Measurements from ENCODE around the gene RBM33.

RBM33 gene

DNA sequence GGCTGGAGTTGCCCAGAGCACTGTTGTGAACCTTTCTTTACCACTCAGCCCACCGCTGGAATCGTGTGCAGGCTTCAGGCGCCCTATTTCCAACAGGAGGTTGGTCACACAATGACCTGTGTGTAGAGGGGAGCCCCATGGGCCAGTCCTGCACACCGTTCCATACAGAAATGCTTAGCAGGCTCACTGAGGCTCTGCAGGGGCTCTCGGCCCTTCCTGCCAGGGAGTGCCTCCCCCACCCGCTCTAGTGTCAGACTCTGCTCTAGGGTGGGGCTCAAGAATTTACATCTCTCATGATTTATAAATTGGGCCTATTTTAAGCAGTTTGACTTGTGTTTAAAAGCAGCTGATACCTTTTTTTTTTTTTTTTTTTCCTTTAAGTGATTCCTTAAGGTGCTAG, 125.8 kb downstream of the RBM33 start:
- no peak for DNase-seq (ENCODE audit: low spot score)

DNA sequence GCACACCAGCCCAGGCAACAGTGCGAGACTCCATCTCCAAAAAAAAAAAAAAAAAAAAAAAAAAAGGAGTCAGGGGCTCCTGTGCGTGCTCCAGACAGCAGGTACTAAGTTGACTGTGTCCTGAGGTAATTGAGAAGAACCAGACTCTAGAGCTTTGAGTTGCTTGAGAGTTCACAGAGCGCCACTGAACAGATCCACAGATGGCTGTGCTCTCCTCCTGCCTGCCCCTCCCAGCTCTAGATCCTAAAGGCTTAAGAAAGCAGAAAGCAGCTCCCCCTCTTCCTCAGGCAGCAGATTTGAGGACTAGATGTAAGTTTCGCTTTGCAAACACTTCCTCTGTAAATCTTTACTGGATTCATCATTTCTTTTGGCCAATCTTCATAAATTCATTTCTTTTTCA, 129.1 kb downstream of the RBM33 start:
- DNase-seq (ENCODE audit: low spot score): no peak

DNA sequence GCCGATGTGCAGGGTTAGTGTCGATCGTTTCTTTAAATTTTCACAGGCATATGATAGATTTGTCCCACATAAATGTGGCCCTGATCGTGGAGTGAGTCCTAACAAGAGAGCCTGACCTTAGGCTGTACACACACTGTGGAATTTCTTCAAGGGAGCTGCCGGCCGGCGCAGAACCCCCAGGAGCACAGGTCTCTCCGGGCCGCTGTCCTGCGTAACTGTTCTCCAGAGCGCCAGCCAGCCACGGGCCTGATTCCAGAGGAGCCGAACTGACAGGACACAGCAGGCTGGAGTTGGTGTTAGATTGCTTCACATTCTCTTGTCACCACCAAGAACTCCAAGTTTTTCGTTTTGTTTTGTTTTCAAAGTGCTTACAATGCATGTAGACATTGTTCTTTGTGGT, 130.5 kb downstream of the RBM33 start:
- no peak for DNase-seq (ENCODE audit: low spot score)

DNA sequence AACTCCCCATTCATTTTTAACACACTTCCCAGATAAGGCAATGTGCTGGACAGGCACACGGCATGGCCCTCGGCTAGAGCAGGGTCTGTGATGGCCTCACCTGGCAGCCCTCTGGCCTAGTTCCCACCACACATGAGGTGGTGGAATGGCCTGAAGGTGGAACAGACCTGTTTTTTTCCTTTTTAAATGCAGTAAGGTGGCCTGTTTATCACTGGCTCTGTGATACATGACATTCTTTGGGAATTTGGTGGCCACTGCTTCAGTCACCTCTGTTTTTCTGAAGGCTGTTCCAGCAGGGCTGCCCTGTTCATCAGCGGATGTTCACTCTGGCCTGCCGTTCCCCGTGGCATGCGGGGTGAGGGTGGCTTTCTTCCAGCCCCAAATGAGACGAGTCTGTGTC, 131.2 kb downstream of the RBM33 start:
- no peak for DNase-seq (ENCODE audit: low spot score)

DNA sequence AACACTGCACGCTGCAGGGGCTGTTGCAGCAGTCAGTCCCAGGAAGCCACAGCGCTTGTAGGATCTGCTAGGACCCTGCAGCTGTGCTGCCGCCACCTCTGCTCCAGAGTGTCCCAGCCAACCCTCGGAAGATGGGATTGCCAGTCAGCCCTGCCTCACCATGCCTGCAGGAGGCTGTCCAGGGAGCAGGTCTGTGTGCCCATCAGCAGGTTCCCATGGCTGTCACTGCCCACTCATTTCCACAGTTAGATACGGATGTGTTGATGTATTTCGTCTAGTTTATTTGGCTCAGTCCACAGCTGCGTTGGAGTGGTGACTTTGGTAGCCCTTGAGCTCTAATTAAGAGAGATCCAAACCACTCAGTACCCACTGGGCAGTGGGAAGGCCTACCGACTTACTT, 132.1 kb downstream of the RBM33 start:
- no peak for DNase-seq (ENCODE audit: low spot score)

DNA sequence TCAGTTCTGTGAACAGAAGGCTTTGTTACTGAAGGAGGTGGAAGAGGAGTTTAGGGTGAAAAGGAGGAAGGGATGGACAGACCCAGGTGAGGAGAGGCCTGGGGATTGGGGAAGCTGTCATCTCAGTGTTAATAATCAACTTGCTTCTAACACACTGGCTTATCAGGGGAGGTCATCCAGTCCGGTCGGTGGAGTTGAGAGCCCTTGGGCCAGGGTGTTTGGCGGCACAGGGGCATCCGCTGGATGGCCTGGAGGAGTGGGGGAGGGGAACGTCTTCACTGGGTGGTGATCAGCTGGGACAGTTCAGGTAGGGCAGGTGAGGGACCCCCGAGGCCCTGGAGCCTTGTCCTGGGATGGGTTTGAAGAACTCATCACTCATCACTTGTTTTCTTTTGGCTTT, 133.9 kb downstream of the RBM33 start:
- no peak for DNase-seq (ENCODE audit: low spot score)

DNA sequence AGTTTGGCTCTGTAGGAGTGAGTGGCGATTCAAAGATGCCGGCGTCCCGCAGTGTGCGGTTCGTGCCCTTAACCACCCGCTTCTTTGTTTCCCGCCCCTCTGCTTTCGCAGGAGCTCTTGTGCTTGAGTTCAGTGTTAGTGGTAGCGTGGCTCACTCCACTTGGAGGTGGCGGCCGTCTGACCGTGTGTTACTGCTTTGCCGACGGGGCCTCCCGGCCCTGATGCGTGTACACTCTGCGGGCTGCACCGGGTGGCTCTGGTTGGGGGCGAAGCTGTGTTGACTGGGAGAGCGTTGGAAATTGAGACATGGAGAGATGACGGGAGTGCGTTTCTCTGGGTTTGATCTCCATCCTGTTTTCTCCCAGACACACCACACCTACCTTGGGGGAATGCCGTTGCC, 136.4 kb downstream of the RBM33 start:
- no peak for DNase-seq (ENCODE audit: low spot score)

DNA sequence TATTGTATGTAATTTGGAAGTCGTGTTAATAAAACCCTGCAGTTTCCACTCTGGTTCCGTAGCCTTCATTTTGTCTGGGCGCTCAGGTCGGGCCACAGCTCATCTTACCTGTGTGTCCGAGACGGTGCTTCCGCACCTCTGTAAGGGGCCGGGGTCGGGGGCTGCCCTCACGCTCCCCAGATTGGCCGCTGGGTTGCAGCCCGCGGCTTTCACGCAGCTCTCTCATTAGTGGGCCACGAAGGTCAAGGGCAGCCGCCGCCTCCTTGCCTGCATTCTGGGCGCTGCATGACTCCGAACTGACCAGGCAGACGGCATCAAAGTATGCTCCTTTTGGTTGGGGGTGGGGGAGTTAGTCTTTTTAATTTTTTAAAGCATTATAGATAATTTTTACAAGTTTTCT, 137.0 kb downstream of the RBM33 start:
- DNase-seq (ENCODE audit: low spot score): no peak

DNA sequence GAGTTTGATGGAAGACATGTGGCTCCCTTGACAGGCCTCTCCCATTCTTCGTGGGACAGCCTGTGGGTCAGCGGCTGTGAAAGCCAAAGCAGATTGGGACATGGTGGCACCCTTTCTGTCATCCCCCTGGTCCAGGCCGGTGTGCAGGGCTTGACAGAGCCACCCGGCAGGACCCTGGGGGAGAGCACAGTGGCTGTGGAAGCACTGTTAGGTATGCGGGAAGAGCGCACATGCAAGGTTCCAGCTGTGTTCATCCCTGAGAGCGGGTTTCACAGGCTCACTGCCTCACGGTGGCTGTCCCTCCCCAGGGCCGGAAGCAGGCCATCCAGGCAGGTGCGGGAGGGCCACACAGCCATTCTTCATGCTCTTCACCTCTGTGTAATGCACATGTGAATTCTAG, 138.0 kb downstream of the RBM33 start:
- no peak for DNase-seq (ENCODE audit: low spot score)

DNA sequence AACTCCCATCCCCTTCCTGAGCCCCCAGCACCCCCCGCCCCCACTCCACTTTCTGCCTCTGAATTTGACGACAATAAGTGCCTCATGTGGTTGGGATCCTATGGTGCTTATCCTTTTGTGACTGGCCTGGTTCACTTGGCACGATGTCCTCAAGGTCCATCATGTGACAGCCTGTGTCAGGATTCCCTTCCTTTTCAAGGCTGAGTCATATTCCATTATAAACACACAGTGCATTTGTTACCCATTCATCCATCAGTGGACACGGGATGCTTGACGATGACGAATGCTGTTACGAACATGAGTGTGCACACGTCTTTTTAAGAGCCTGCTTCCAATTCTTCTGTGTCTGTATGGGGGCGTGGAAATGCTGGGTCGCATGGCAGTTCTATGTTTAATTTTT, 141.1 kb downstream of the RBM33 start:
- DNase-seq (ENCODE audit: low spot score): no peak

DNA sequence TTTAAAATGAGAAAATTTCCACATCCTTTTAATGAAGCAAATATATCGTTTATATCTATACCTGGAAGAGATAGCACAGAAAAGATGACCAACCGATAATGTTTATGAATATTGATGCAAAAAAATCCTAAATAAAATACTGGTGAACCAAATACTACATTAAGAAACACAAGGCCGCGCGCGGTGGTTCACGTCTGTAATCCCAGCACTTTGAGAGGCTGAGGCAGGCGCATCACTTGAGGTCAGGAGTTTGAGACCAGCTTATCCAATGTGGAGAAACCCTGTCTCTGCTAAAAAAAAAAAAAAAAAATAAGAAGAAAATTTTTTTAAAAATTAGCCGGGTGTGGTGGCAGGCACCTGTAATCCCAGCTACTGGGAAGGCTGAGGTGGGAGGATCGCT, 142.0 kb downstream of the RBM33 start:
- DNase-seq (ENCODE audit: low spot score): no peak

DNA sequence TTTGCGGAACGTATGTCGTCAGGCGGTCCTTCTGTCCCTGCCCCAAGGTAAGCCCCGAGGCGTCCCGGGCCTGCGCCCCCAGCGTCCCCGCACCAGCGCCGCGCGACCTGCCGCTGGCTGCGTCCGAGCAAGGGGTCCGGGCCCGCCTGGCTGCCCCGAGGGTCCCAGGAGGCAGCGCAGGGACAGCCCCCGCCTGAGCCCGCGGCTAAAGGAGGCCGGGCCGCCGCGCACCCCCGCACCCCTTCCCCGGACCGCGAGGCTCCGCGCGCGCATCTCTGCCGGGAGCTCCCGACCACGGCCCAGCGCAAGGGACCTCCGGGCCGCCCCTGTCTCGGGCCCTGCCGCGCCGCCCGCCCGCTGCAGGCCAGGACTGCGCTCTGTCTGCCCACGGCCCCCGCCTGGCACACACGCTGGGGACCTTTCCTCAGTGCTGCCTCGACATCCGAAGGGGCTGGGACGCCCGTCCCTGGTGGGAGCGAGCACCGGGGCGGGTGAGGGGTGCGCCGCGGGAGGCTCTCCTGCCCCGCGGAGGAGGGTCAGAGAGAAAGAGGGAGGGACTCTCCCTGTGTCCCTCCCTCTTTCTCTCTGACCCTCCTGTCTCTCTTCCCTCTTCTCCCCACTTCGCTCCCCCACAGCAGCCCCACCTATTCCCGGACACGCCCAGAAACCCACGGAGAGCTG, 142.8 kb downstream of the RBM33 start:
- DNase-seq (ENCODE audit: low spot score): no peak

DNA sequence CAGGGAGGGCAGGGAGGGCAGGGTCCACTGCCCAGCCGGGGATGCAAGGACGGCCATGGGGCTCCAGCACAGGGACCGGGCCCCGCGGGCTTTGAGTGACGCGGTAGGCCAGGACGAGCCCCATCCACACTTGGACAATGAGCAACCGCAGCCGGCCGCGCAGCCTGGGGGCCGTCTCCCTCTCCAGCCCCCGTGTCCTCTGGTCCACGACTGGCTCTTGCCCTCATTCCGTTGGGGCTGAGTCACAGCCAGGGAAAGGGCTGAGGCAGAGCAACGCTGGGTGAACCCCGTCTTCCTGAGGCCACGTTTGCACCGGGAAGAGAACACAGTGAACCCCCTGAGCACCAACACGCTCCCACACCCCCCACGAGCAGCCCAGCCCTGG, 144.1 kb downstream of the RBM33 start:
- DNase-seq (ENCODE audit: low spot score): no peak

DNA sequence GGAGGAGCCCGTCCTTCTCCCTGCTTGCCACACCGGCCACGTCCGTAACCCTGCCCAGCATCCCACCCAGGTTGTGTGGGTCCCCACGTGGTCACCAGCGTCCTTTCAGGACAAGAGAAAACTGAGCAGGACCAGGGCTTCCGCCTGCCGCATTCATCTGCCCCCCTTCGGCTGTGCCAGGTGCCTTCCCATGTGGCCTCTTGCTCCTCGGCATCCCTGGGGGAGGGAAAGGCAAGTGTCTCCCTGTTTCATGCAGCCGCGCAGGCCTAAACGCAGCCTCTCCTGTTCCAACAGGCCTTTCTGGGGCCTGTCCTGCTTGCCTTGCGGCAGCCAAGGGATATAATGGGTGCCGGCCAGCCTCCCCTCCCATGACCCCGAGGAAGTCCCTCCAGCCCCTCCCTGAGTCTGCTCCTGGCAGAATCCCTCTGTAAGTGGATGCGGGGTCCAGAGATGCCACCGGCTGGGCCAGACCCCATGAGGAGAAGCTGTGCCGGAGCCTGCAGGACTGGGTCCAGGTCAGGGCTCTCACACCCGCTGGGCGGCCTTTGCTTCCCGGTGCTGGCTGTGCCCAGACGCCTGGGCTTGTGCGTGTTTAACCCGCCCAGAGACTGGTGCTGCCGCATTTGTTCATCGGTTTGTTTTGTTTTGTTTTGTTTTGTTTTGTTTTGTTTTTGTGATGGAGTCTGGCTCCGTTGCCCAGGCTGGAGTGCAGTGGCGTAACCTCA, 144.7 kb downstream of the RBM33 start:
- DNase-seq (ENCODE audit: low spot score): no peak

DNA sequence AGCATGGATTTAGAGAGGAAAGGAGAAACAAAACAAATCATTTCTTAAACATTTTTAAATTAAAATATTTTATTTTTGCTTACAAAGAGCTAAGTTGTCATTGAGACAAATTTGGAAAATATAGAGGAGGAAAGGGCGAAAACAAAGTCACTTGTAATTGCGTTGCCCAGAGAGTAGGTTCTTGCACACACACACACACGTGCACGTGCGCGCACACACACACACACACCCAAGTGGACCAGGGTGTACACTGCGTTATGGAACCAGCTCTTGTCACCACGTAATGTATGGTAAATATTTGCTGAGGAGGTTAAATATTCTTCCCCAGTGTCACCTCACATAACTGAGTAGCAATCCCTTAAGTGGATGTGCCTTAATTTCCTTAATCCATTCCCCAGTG, 146.2 kb downstream of the RBM33 start:
- DNase-seq (ENCODE audit: low spot score): no peak

DNA sequence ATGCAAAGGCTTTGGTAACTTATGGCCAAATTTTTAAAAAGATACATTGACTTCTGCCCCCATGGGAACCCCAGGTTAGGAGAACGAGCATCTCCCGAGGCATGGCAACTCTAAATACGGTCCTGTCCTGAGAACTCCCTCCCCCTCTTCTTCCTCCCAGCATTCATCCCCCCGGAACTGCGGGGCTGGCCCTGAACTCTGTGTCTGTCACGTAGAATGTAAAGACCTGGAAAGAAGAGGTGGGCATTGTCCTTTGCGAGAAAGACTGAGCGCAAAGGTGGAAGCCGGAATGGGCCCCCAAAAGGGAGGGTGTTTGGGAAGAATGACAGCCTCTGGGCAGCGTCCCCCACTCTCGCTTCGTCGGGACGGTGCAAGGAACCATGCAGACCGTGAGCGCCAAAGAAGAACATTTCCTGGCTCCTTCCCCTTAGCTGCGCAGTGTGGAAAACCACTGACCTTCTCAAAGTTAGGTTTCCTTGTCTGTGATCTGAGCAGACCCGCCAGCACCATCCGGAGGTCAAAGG, 146.8 kb downstream of the RBM33 start:
- DNase-seq (ENCODE audit: low spot score): no peak

DNA sequence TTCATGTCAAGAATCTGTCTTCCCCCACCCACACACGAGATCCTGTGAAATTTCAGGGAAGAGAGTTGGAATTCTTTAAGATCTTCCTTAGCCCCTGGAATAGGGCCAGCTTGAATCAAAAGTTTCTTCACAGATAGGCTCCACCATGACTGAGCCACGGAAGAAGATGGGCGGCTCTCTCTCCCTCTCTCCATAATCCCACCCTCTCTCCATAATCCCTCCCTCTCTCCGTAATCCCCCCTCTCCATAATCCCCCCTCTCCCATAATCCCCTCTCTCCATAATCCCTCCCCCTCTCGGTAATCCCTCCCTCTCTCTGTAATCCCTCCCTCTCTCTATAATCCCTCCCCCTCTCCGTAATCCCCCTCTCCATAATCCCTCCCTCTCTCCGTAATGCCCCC, 147.4 kb downstream of the RBM33 start:
- DNase-seq (ENCODE audit: low spot score): no peak

DNA sequence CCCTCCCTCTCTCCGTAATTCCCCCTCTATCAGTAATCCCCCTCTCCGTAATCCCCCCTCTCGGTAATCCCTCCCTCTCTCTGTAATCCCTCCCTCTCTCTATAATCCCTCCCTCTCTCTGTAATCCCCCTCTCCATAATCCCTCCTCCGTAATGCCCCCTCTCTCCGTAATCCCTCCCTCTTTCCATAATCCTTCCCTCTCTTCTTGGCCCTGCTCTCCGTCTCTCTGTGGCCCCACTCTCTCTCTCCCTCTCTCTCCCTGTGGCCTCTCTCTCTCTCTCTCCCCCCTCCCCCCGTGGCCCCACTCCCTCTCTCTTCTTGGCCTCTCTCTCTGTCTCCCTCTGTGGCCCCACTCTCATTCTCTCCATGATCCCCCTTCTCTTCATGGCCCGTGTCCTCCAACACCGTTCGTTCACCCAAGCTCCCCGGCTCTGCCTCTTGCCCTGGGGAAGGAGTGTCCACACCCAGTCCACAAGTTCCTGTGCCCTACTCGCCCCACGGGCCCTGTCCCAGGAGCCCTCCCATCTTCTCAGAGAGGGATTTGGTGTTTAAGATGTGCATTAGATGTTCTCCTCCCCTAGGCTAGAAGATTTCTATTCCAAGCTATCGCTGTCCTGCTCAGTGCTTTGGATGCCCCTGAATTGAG, 148.0 kb downstream of the RBM33 start:
- DNase-seq (ENCODE audit: low spot score): no peak

DNA sequence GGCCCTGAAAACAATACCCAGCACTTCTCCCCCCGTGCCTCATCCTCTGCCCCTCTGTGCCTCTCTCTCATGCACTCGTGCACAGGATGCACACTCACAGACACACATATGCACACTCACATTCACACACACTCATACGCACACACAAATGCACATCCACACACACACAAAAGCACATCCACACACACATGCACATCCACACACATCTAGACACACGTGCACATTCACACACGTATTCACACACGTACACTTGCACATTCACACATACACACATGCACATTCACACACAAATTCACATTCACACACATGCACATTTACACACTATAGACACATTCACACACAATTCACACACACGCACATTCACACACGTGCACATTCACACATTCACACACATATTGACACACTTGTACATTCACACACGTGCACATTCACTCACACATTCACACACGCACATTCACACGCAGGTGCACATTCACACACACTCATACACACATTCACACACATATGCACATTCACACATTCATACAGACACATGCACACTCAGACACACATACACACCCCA, 148.6 kb downstream of the RBM33 start:
- no peak for DNase-seq (ENCODE audit: low spot score)

DNA sequence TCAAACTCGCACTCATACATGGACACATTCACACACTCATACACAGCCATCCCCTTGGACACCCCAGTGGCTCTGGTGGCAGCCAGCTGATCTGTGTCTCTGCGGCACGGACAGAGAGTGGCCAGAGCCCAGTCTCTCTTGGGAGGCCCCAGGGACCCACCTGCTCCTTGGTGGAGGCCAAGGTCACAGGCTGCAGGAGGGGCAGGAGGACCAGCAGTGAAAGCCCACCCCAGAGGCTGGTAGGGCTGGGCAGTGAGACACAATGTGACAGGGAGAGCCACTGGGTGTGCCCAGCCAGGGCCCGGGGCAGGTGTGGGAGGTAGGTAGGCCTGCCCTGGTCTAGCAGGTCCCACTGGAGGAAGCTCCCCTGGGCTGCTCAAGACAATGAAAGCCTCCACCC, 149.3 kb downstream of the RBM33 start:
- no peak for DNase-seq (ENCODE audit: low spot score)

DNA sequence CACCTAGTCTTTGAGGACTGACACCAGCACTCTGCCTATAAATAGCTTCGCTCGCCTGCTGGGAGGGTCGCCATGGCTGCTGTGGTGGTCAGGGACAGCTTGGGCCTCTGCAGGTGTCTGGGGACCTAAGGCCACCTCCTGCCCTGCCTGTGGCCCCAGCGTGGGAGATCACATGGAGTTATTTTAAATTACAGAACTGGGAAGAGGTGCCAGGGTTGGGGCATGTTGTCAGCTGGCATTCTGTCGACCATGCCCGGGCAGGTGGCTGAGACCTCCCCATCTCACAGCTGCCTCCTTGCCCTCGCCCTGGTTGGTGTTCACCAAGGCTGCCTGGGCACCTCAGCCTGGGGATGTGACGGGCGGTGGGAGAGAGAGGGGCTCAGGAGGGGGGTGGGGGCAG, 149.7 kb downstream of the RBM33 start:
- DNase-seq (ENCODE audit: low spot score): no peak

DNA sequence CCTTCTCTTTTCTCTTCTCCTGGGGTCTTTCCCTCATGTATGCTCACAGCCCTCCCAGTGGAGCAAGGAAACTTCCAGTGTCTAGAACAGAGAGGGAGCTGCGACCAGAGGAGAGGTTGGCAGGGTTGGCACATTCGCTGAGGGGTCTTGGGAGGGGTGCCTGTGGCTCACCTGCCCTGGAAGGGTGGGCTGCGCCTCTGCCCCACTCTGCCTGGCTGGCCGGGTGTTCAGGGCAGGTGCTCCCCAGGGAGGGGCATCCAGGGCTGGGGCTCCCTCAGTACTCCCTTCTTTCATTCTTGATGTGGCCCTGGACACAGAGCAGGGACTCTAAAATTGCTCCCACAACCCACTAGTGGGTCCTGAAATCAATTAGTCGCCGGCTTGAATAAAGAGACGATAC, 150.9 kb downstream of the RBM33 start:
- DNase-seq (ENCODE audit: low spot score): no peak

DNA sequence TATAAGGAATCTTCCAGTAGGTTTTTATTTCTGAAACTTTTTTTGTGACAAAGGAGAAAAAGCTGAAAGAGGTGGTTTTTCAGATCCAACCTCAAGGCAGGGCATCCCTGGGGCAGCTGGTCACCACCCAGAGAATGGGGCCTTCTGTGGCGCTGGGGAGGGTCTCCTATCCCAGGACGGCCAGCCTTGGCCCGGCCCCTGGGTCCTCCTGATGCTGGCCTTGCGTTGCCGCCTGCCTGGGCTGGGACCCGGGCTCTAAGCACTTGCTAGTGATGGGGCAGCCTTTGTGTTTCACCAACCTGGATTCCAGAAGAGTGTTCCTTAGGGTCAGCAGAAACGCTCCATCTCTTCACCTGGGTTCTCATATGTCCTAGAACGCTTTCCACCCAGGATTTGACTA, 151.5 kb downstream of the RBM33 start:
- no peak for DNase-seq (ENCODE audit: low spot score)

Measured in cerebellar cortex (tissue), 1 donor.